Thyroid gland (tissue), 4 donors: Measurements from ENCODE around the gene ASB2.

ENCODE experiments used
- CTCF ChIP-seq, 6 experiments: fragments of 200-600 bp in 3 of 6; fragments of 450-650 bp in 3 of 6; sonication (generic) in 3 of 6; IDR thresholded peaks; one replicate each; pipeline ENCODE4 v1.5.1; 2016 to 2019; ENCODE audit warnings: antibody characterized with exemption in 6 of 6, mild to moderate bottlenecking in 2 of 6, inconsistent platforms in 1 of 6, moderate library complexity in 1 of 6
- POLR2A ChIP-seq, 2 donors: fragments of 450-650 bp; IDR thresholded peaks; one replicate each; pipeline ENCODE4 v1.6.1; 2017; ENCODE audit warnings: antibody characterized with exemption in 2 of 2, mild to moderate bottlenecking in 2 of 2, moderate library complexity in 1 of 2

DNA sequence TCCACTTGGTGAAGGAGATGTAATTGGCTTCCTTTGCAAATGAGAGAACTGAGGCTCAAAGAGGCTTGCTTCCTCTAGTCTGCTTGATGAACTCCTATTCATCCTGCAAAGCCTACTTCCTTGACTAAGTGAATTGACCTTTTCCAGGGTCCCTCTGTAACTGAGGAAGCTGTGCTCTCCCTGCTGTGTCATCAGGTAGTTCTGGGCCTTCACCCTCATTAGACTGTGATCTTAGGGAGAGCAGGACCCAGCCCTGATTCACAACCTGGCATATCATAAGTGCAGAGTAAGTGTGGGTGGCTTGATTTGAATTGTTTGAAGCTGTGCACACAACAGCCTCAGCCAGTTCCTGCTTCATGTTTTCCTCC is 16.3 kb downstream of the ASB2 start:
- TF ChIP-seq CTCF (IDR thresholded peaks at IDR 0.05), result no peak
- no peak for TF ChIP-seq POLR2A (IDR thresholded peaks at IDR 0.05)
